Measurements from ENCODE around the gene RBM18. TPM values are rescaled to one million over a fixed set of nuclear protein-coding genes. Genes with fewer than 3 reads are reported as not detected.
A peak's percentile ranks its signal among the peaks of the same experiment; 100 is the strongest.

Gene RBM18
- total RNA-seq, 2 donors from 2014 or later, result 30.0 to 35.8 TPM

DNA sequence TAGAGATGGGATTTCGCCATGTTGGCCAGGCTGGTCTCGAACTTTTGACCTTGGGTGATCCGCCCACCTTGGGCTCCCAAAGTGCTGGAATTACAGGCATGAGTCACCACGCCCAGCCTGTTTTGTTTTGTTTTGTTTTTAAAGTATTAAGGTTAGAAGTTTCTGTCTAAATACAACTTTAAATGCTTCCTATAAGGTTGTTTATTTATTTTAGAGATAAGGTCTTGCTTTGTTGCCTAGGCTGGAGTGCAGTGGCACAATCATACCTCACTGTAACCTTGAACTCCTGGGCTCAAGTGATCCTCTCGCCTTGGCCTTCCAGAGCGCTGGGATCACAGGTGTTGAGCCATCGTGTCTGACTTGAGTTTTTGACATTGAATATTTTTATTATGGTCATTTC lies 11.5 kb upstream of the RBM18 start:
- no peaks in the 10 kb centered on the region for H3K27me3 Mint-ChIP-seq (ENCODE audit: low read depth)
- DNase-seq (no peak), ATAC-seq (replicated peaks in 1 of 2) (no peak)
- H3K4me1 Mint-ChIP-seq (ENCODE audit: low read depth), result peaks cover 12% of the 10 kb centered on the region
- H3K36me3 Mint-ChIP-seq (ENCODE audit: insufficient read depth in 2 of 2), result peaks cover 16 to 55% of the 10 kb centered on the region in 2 donors
- peaks cover 0 to 2% of the 10 kb centered on the region in 2 donors for H3K9me3 Mint-ChIP-seq
- no peak overlapping the region for H3K27ac Mint-ChIP-seq
- no peak overlapping the region for H3K4me3 Mint-ChIP-seq

DNA sequence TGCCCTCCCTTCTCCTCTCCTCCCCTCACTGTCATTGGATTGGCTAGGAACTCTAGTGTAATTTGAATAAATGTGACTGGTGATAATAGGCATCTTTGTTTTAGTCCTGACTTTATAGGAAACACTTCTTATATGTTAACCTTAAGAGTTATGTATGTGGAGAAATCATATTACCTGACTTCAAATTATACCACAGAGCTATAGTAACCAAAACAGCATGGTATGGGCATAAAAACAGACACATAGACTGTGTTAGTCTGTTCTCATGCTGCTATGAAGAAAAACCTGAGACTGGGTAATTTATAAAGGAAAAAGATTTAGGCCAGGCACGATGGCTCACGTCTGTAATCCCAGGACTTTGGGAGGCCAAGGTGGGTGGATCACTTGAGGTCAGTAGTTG lies 9.4 kb upstream of the RBM18 start:
- no peaks in the 10 kb centered on the region for H3K27me3 Mint-ChIP-seq (ENCODE audit: low read depth)
- ATAC-seq (replicated peaks in 1 of 2) (no peak), DNase-seq (no peak)
- H3K36me3 Mint-ChIP-seq (ENCODE audit: insufficient read depth in 2 of 2), result peaks cover 19 to 57% of the 10 kb centered on the region in 2 donors
- H3K9me3 Mint-ChIP-seq, result peaks cover 0 to 2% of the 10 kb centered on the region in 2 donors
- peak overlapping the region; percentile 65 for H3K27ac Mint-ChIP-seq
- H3K4me3 Mint-ChIP-seq, result no peak overlapping the region
- H3K4me1 Mint-ChIP-seq (ENCODE audit: low read depth), result peaks cover 19% of the 10 kb centered on the region

DNA sequence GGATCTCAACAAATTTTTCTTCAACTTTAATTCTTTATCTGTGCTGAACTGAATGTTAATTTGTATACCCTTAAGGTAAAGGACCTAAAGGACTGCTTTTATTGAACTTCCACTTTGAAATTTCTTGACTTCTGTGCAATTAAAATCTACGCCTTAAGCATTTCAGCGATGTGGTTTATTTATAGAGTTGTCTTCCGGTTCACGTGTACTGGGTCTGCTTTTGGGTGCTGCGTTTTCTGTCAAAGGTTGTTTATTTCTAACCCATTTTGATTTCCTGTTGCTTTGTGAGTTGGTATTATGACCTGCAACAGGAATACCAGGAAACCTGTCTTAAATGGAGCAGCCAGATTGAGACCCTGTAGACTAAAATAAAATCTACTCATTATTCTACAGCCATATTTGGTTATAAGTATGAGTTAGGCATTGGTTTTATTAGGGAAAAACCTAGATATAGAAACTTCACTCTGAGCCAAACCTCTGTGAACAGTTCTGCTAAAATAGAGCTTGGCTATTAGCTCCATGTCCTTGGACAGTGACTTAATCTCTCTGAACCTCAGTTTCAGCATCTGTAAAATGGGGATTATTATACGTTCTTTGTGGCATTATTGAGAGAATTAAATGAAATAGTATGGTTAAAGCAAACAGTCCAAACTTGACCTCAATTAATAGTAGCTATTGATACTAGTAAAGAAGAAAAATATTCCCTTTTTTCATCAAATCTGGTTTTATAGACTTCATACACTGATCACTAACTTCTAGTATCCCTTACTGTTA lies 3.6 kb upstream of the RBM18 start:
- no peaks in the 10 kb centered on the region for H3K9me3 Mint-ChIP-seq
- peaks cover 38% of the 10 kb centered on the region for H3K4me1 Mint-ChIP-seq (ENCODE audit: low read depth)
- peaks cover 9 to 19% of the 10 kb centered on the region in 2 donors for H3K36me3 Mint-ChIP-seq (ENCODE audit: insufficient read depth in 2 of 2)
- no peak overlapping the region for H3K4me3 Mint-ChIP-seq
- DNase-seq (no peak), ATAC-seq (replicated peaks in 1 of 2) (no peak)
- H3K27ac Mint-ChIP-seq, result no peak overlapping the region
- no peaks in the 10 kb centered on the region for H3K27me3 Mint-ChIP-seq (ENCODE audit: low read depth)

DNA sequence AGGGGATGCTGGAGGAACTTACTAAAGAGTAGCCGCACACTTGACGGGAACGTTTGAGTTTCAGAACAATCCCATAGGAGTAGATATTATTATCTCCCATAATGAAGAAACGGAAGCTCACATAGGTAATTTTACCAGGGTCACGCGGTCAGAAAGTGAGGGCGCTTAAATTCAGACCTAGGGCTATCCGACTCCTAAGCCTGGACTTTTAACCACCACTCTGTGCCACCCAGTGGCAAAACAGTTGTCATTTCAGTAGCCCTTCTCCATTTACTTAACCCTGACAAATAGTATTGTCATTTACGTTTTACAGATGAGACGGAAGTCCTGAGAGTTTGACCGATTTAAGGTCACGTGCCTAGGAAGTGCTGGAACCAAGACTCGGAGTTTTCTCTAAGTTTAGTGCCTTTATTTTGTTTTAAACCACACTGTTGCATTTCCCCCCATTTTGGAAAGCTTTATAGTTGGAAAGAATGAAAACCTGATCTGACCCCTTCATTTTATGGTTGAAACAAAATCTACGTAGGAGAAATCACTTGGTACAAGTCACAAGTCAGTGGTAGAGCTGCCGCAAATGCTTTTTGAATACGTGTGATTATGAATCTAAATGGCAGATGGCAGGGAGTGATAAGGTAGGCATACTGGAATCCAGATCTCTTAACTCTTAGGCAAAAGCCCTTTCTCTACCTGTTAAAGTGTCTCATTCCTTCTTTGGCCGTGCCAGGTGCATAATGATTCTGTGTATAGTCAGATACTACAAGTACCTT lies 692 bp upstream of the RBM18 start:
- peaks cover 48% of the 10 kb centered on the region for H3K4me1 Mint-ChIP-seq (ENCODE audit: low read depth)
- no peaks in the 10 kb centered on the region for H3K9me3 Mint-ChIP-seq
- peak overlapping the region; percentile 99 for H3K27ac Mint-ChIP-seq
- ATAC-seq (replicated peaks in 1 of 2) (peak; percentile 61 to 63), DNase-seq (peak; percentile 27 to 30)
- no peaks in the 10 kb centered on the region for H3K27me3 Mint-ChIP-seq (ENCODE audit: low read depth)
- H3K4me3 Mint-ChIP-seq, result peak overlapping the region; percentile 97 to 99
- peaks cover 0 to 3% of the 10 kb centered on the region in 2 donors for H3K36me3 Mint-ChIP-seq (ENCODE audit: insufficient read depth in 2 of 2)

DNA sequence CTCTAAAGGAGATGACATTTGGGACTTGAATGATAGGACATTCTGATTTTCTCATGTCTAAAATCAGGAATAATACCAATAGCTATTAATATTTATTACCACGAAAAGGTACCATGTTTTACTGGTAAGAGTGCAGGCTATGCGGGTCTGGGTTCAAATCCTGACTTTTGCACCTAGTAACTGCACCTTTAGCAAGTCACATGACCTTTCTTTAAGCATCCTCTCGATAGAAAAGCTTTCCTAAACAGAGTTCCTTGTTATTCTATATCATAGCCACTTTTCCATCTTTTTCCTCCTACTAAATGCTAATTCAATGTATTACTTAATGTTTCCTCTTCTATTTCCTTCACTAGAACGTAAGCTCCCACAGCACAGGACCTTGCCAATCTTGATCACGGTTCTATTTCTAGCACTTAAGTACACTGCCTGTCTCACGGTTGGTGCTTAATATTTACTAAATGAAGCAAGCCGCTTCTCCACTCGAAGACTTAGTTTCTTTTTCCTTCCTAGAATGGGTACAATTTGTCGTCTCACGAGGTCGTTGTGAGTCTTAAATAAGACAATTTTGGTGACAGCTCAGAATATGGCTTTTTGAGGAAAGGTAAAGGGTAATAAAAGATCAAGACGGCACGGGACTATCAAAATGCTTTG lies 816 bp downstream of the RBM18 start:
- H3K4me1 Mint-ChIP-seq (ENCODE audit: low read depth), result peaks cover 44% of the 10 kb centered on the region
- ATAC-seq (replicated peaks in 1 of 2) (no peak), DNase-seq (no peak)
- peak overlapping the region; percentile 99 for H3K27ac Mint-ChIP-seq
- peak overlapping the region; percentile 97 to 99 for H3K4me3 Mint-ChIP-seq
- no peaks in the 10 kb centered on the region for H3K9me3 Mint-ChIP-seq
- no peaks in the 10 kb centered on the region for H3K27me3 Mint-ChIP-seq (ENCODE audit: low read depth)
- H3K36me3 Mint-ChIP-seq (ENCODE audit: insufficient read depth in 2 of 2), result peaks cover 0 to 5% of the 10 kb centered on the region in 2 donors

DNA sequence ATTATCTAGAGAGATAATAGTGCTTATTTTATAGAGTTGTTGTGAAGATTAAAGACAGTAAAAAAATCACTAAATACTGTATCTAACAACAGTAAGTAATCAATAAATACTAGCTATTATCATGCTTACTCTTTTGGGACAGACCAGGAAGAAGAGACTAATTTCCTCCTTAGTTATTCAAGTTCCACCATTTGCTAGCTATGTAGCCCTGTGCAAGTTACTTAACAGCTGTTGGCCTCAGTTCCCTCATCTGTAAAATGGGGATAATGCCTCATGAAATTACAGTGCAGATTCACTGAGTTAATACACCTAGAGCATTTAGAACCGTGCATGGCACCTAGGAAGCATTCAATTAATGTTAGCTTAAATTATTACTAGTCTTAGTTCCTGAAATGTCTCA lies 2.6 kb downstream of the RBM18 start:
- peak overlapping the region; percentile 79 for H3K27ac Mint-ChIP-seq
- peak overlapping the region in 1 of 2 donors; percentile 62 for H3K4me3 Mint-ChIP-seq
- DNase-seq, result no peak
- H3K27me3 Mint-ChIP-seq (ENCODE audit: low read depth), result no peaks in the 10 kb centered on the region
- H3K9me3 Mint-ChIP-seq, result no peaks in the 10 kb centered on the region
- peaks cover 44% of the 10 kb centered on the region for H3K4me1 Mint-ChIP-seq (ENCODE audit: low read depth)
- peaks cover 0 to 6% of the 10 kb centered on the region in 2 donors for H3K36me3 Mint-ChIP-seq (ENCODE audit: insufficient read depth in 2 of 2)
- no peak for ATAC-seq (replicated peaks in 1 of 2)

DNA sequence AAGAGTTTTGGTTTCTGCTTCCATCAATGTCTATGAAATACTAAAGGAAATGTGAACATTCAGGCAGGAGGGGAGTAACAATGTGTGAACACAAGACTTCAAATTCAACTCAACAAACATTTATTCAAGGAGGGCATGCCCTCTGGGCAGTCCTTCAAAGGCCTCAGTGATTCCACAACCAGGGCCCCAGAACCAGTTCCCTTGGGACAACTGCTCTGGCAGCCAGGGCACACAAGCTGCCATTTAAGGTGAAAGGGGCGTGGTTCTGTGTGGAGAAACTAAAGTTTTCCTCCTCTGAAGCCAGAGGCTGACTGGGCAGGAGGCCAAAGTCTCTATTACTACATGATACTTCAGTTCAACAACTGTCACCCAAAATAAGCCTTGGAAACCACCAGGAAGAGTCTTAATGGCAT lies 3.2 kb downstream of the RBM18 start:
- ATAC-seq (replicated peaks in 1 of 2) (no peak), DNase-seq (no peak)
- H3K27ac Mint-ChIP-seq, result peak overlapping the region; percentile 27
- no peak overlapping the region for H3K4me3 Mint-ChIP-seq
- H3K27me3 Mint-ChIP-seq (ENCODE audit: low read depth), result no peaks in the 10 kb centered on the region
- H3K4me1 Mint-ChIP-seq (ENCODE audit: low read depth), result peaks cover 44% of the 10 kb centered on the region
- H3K36me3 Mint-ChIP-seq (ENCODE audit: insufficient read depth in 2 of 2), result peaks cover 0 to 6% of the 10 kb centered on the region in 2 donors
- no peaks in the 10 kb centered on the region for H3K9me3 Mint-ChIP-seq

DNA sequence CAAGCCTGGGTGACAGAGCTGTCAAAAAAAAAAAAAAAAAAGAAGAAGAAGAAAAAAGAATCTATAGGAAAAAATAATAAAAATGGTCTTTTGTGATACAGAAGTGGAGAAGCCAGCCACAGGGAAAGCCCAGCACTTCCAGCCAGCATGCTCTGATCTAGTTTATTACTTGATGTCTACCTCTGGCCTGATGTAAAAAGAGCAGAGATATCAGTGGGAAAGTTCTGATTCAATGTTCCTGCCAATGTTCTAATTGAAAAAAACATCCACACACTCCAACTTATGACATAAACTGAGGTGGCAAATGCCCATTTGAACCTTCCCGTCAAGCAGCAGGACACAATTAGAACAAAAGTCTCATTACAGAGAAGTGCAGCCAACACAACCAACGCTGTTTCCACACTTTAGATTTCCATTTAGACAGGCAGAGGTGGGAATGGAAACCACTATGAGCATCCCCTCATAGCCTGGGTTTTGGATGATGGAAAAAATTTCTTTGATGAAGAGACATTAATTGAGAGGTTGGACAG lies 5.7 kb downstream of the RBM18 start:
- Mint-ChIP-seq H3K36me3 (ENCODE audit: insufficient read depth in 2 of 2) (peaks cover 0 to 5% of the 10 kb centered on the region in 2 donors), H3K27ac (no peak overlapping the region), H3K4me3 (no peak overlapping the region), H3K4me1 (ENCODE audit: low read depth) (peaks cover 27% of the 10 kb centered on the region), H3K9me3 (no peaks in the 10 kb centered on the region), H3K27me3 (ENCODE audit: low read depth) (no peaks in the 10 kb centered on the region)
- no peak for DNase-seq
- no peak for ATAC-seq (replicated peaks in 1 of 2)

DNA sequence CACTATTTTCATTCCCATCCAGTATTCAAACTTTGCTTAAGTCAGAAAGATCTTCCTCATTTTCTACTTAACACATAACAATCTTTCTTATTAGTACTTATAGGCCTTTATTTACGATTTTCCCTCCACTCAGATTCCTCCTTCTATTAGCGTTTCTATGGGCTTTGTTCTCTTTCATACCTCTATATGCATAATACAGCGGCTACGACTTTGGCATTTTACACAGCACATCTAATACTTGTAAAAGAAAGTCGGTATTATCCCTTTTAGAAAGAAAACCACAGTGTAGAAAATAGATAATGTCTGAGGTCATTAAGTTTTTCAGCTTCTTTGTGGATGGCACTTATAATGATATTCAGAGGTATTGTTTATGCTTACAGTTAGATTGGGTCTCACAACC lies 8.4 kb downstream of the RBM18 start:
- DNase-seq, result no peak
- no peaks in the 10 kb centered on the region for H3K4me1 Mint-ChIP-seq (ENCODE audit: low read depth)
- H3K4me3 Mint-ChIP-seq, result no peak overlapping the region
- no peak overlapping the region for H3K27ac Mint-ChIP-seq
- no peaks in the 10 kb centered on the region for H3K9me3 Mint-ChIP-seq
- H3K36me3 Mint-ChIP-seq (ENCODE audit: insufficient read depth in 2 of 2), result peaks cover 0 to 9% of the 10 kb centered on the region in 2 donors
- no peaks in the 10 kb centered on the region for H3K27me3 Mint-ChIP-seq (ENCODE audit: low read depth)
- ATAC-seq (replicated peaks in 1 of 2), result no peak

DNA sequence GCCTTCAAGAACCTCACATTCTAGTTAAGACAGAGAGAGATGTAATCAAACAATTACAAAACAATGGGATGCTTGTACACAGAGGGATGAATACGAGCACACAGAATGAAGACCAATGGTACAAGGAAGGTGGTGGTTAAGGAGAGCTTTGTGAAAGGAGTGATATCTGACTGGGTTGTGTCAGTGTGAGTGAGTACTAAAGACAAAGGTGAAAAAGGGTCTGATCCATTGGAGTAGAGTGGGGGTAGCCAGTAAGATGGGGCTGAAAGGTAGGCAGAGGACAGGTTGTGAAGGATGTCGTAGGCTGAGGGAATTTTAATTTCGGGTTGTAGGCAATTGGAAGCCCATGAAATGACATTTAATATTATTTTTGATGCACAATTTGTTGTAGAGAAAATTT lies 9.9 kb downstream of the RBM18 start:
- no peak overlapping the region for H3K27ac Mint-ChIP-seq
- no peaks in the 10 kb centered on the region for H3K4me1 Mint-ChIP-seq (ENCODE audit: low read depth)
- ATAC-seq (replicated peaks in 1 of 2) (no peak), DNase-seq (no peak)
- no peaks in the 10 kb centered on the region for H3K9me3 Mint-ChIP-seq
- H3K27me3 Mint-ChIP-seq (ENCODE audit: low read depth), result no peaks in the 10 kb centered on the region
- peaks cover 0 to 17% of the 10 kb centered on the region in 2 donors for H3K36me3 Mint-ChIP-seq (ENCODE audit: insufficient read depth in 2 of 2)
- no peak overlapping the region for H3K4me3 Mint-ChIP-seq

DNA sequence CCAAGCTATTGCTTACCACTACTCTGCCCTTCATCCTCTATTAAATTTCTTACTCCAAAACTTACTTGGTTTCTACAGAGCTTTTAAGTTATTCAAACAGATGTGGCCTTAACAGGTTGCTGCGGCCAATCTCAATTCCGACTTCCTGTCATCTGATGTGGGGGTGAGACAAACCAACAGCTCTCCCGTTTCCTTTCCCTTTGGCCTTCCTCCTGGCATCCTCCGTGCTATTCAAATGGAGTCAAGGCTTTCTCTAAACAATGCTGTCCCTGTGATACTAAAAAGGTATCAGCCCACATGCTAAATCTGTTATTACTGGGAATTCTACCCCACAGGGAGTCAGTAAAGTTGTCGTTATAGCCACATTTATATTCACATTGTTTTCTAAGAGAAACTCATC lies 11.8 kb downstream of the RBM18 start:
- Mint-ChIP-seq H3K4me3 (no peak overlapping the region), H3K9me3 (no peaks in the 10 kb centered on the region), H3K27me3 (ENCODE audit: low read depth) (no peaks in the 10 kb centered on the region), H3K27ac (peak overlapping the region; percentile 50), H3K4me1 (ENCODE audit: low read depth) (no peaks in the 10 kb centered on the region), H3K36me3 (ENCODE audit: insufficient read depth in 2 of 2) (peaks cover 0 to 13% of the 10 kb centered on the region in 2 donors)
- no peak for ATAC-seq (replicated peaks in 1 of 2)
- DNase-seq, result no peak

DNA sequence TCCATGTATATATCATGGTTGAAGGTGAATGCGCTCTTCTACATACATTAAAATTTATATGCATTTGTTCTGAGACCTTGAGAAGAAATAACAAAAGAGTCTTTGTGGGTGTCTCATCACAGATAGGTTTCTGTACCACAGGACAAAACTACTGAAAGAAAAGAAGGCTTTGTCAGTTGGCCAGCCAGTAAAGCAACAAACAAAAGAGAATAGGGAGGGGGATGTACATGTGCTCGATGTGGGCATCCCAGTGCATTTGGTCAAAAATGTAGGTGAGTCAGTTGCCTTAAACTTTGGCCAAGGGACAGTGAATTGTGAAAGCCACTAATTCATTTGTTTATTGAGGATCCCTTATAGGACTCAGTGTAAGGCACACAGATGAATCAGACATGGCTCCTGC lies 13.3 kb downstream of the RBM18 start:
- no peaks in the 10 kb centered on the region for H3K4me1 Mint-ChIP-seq (ENCODE audit: low read depth)
- H3K36me3 Mint-ChIP-seq (ENCODE audit: insufficient read depth in 2 of 2), result peaks cover 0 to 15% of the 10 kb centered on the region in 2 donors
- no peak for ATAC-seq (replicated peaks in 1 of 2)

DNA sequence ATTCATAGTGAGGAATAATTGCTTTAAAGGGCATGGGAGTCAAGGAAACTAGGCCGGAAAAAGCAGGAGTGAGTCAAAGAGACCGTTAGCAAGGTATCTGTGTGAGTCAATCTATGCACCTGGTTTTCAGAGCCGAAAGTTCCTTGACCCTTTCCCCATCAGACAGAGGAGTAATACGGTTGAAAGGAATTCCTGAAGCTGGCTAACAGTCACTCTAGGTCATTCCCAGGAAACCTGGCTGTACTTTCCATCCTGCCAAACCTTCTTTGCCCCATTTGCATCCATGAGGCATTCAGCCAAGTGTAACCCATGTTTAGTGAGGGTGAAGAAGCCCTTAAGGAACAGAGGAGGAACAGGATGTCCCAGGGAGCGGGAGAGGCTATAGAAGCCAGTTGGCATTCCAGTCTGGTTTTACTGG lies 16.2 kb downstream of the RBM18 start:
- no peaks in the 10 kb centered on the region for H3K27me3 Mint-ChIP-seq (ENCODE audit: low read depth)
- H3K27ac Mint-ChIP-seq, result no peak overlapping the region
- no peak overlapping the region for H3K4me3 Mint-ChIP-seq
- no peak for DNase-seq
- no peaks in the 10 kb centered on the region for H3K4me1 Mint-ChIP-seq (ENCODE audit: low read depth)
- H3K36me3 Mint-ChIP-seq (ENCODE audit: insufficient read depth in 2 of 2), result peaks cover 0 to 20% of the 10 kb centered on the region in 2 donors
- no peak for ATAC-seq (replicated peaks in 1 of 2)
- H3K9me3 Mint-ChIP-seq, result no peaks in the 10 kb centered on the region

More for the DNA sequence above, 13.3 kb downstream of the RBM18 start:
- Mint-ChIP-seq H3K4me3 (no peak overlapping the region), H3K27ac (no peak overlapping the region), H3K27me3 (ENCODE audit: low read depth) (no peaks in the 10 kb centered on the region), H3K9me3 (no peaks in the 10 kb centered on the region)
- no peak for DNase-seq

All from activated T-cell treated with anti-CD3 and anti-CD28 coated beads, Interleukin-2, amount 50 U/mL, for 72 hours (primary cell).